BE2C (cell line): ENCODE measurements around the gene CEP57.

Experiments
- DNase-seq: peaks from one replicate; pipeline ENCODE4 v3.0.0-alpha.2; 2020
- H3K27me3 ChIP-seq: fragments of 250-450 bp; sonication (Bioruptor Pico); 2 replicates; pipeline ENCODE4 v1.5.1; 2020; ENCODE audit warnings: mild to moderate bottlenecking
- H3K36me3 ChIP-seq: fragments of 250-450 bp; sonication (Bioruptor Pico); 2 replicates; pipeline ENCODE4 v1.5.1; 2020; ENCODE audit warnings: mild to moderate bottlenecking
- H3K4me1 ChIP-seq: fragments of 250-450 bp; sonication (Bioruptor Pico); 2 replicates; pipeline ENCODE4 v1.5.1; 2020
- H3K4me3 ChIP-seq: 2 replicates; pipeline ENCODE4 v1.5.1; 2011; ENCODE audit warnings: low read depth, low read length
- H3K9me3 ChIP-seq: fragments of 250-450 bp; sonication (Bioruptor Pico); 2 replicates; pipeline ENCODE4 v1.5.1; 2020
- CTCF ChIP-seq: IDR thresholded peaks from 2 replicates; pipeline ENCODE4 v1.5.1; 2012; ENCODE audit warnings: mild to moderate bottlenecking, low read depth, low read length

The CEP57 gene

GRCh38 chr11:95821640-95822039 lies 31.3 kb downstream of the CEP57 start:
- Histone ChIP-seq H3K4me1 (no peaks in the 10 kb centered on the region), H3K4me3 (no peak overlapping the region), H3K36me3 (peaks cover 35% of the 10 kb centered on the region), H3K9me3 (no peaks in the 10 kb centered on the region), H3K27me3 (no peaks in the 10 kb centered on the region)
- DNase-seq, result no peak
- TF ChIP-seq CTCF, result no peak

GRCh38 chr11:95827696-95828095 lies 37.4 kb downstream of the CEP57 start:
- Histone ChIP-seq H3K4me3 (no peak overlapping the region), H3K9me3 (no peaks in the 10 kb centered on the region), H3K27me3 (no peaks in the 10 kb centered on the region), H3K36me3 (peaks cover 44% of the 10 kb centered on the region), H3K4me1 (no peaks in the 10 kb centered on the region)
- DNase-seq, result no peak
- no peak for TF ChIP-seq CTCF

- H3K4me1 ChIP-seq, result no peaks in the 10 kb centered on the region
- H3K27me3 ChIP-seq, result no peaks in the 10 kb centered on the region
- TF ChIP-seq CTCF, result no peak
- DNase-seq, result no peak
- peaks cover 55% of the 10 kb centered on the region for H3K36me3 ChIP-seq
- H3K4me3 ChIP-seq, result no peak overlapping the region
- H3K9me3 ChIP-seq, result no peaks in the 10 kb centered on the region
These were observed 39.4 kb downstream of the CEP57 start for GRCh38 chr11:95829580-95830259.

GRCh38 chr11:95831198-95831883 lies 41.0 kb downstream of the CEP57 start:
- no peak for TF ChIP-seq CTCF
- no peak for DNase-seq
- H3K4me3 ChIP-seq, result no peak overlapping the region
- H3K36me3 ChIP-seq, result peaks cover 67% of the 10 kb centered on the region
- no peaks in the 10 kb centered on the region for H3K9me3 ChIP-seq
- no peaks in the 10 kb centered on the region for H3K27me3 ChIP-seq
- no peaks in the 10 kb centered on the region for H3K4me1 ChIP-seq

GRCh38 chr11:95832763-95833162 lies 42.5 kb downstream of the CEP57 start:
- DNase-seq, result no peak
- no peak for TF ChIP-seq CTCF

GRCh38 chr11:95833378-95833777 lies 43.1 kb downstream of the CEP57 start:
- Histone ChIP-seq H3K4me3 (no peak overlapping the region), H3K36me3 (peaks cover 74% of the 10 kb centered on the region), H3K9me3 (no peaks in the 10 kb centered on the region), H3K4me1 (no peaks in the 10 kb centered on the region), H3K27me3 (no peaks in the 10 kb centered on the region)
- no peak for DNase-seq
- no peak for TF ChIP-seq CTCF

More at GRCh38 chr11:95832763-95833162, 42.5 kb downstream of the CEP57 start:
- Histone ChIP-seq H3K4me3 (no peak overlapping the region), H3K36me3 (peaks cover 77% of the 10 kb centered on the region), H3K27me3 (no peaks in the 10 kb centered on the region), H3K4me1 (no peaks in the 10 kb centered on the region), H3K9me3 (no peaks in the 10 kb centered on the region)
